Endothelial cell of umbilical vein (primary cell): Measurements from ENCODE around the gene ZNF507. TPM values are rescaled to one million over a fixed set of nuclear protein-coding genes. Genes with fewer than 3 reads are reported as not detected.

ENCODE experiments used
- BruUV-seq: library from RNA; stranded (reverse); fragments of 400-500 nt; replicated peaks from 2 replicates; lab custom pipeline; 2021; lab: Mats Ljungman, UMichigan
- CTCF ChIA-PET: fragments of 300-600, 350-600 bp; sonication (Branson Sonifier 250); formaldehyde crosslinking; loops from one replicate; lab custom pipeline; 2021; ENCODE audit warnings: antibody characterized with exemption, inconsistent platforms; lab: Charles Lee
- POLR2A ChIA-PET: fragments of 300-600, 350-600 bp; sonication (Branson Sonifier 250); formaldehyde crosslinking; loops from one replicate; lab custom pipeline; 2021; ENCODE audit warnings: antibody characterized with exemption, inconsistent platforms; lab: Charles Lee
- DNase-seq: peaks from one replicate; pipeline ENCODE4 v3.0.0-alpha.2; 2011; ENCODE audit warnings: low read depth, low spot score
- FAIRE-seq: peaks from 2 replicates; lab custom pipeline; 2011; peaks lifted over from hg19 to GRCh38; lab: Jason Lieb, UNC
- H2AFZ ChIP-seq: 2 replicates; pipeline ENCODE4 v1.6.0; 2012; ENCODE audit warnings: low read depth, low read length, control low read depth, inconsistent platforms
- H3K27ac ChIP-seq: 2 replicates; pipeline ENCODE4 v1.5.1; 2011; ENCODE audit warnings: low read depth, mild to moderate bottlenecking, control low read depth, low read length, moderate library complexity; ENCODE audit not compliant: insufficient read depth
- H3K27me3 ChIP-seq, 2 experiments: 2 replicates each; pipeline versions ENCODE4 v1.6.0 to v1.6.1; 2011; ENCODE audit warnings: low read length in 2 of 2, mixed read lengths in 1 of 2; ENCODE audit not compliant: control insufficient read depth in 2 of 2, insufficient read depth in 2 of 2
- H3K36me3 ChIP-seq, 2 experiments: 2 replicates in 1 of 2; 3 replicates in 1 of 2; pipeline ENCODE4 v1.5.1; 2011; ENCODE audit warnings: low read length in 2 of 2, mild to moderate bottlenecking in 1 of 2, moderate library complexity in 1 of 2; ENCODE audit not compliant: control insufficient read depth in 2 of 2, insufficient read depth in 2 of 2; ENCODE audit errors: extremely low read depth in 1 of 2
- H3K4me1 ChIP-seq: 3 replicates; pipeline ENCODE4 v1.5.1; 2011; ENCODE audit warnings: mild to moderate bottlenecking, low read length; ENCODE audit not compliant: control insufficient read depth, insufficient read depth; ENCODE audit errors: extremely low read depth
- H3K4me2 ChIP-seq: 2 replicates; pipeline ENCODE4 v1.6.1; 2011; ENCODE audit warnings: low read length, control low read depth, mixed read lengths; ENCODE audit not compliant: insufficient read depth
- H3K4me3 ChIP-seq, 3 experiments: fragments of 200-600 bp in 1 of 3; sonication (generic), shearing (Covaris generic) in 1 of 3; replicated peaks in 1 of 3; 2 replicates each; pipeline ENCODE4 v1.5.1; 2011 to 2016; ENCODE audit warnings: control low read depth in 3 of 3, low read length in 3 of 3, mild to moderate bottlenecking in 2 of 3, inconsistent platforms in 1 of 3, low read depth in 1 of 3, moderate library complexity in 1 of 3; ENCODE audit not compliant: insufficient read depth in 1 of 3
- H3K79me2 ChIP-seq: 2 replicates; pipeline ENCODE4 v1.6.0; 2012; ENCODE audit warnings: low read length, inconsistent platforms; ENCODE audit not compliant: control insufficient read depth, insufficient read depth
- H3K9ac ChIP-seq: replicated peaks from 2 replicates; pipeline ENCODE3; 2011; ENCODE audit warnings: low read length, control low read depth; ENCODE audit not compliant: insufficient read depth; ENCODE audit errors: extremely low read depth
- H3K9me1 ChIP-seq: replicated peaks from 3 replicates; pipeline ENCODE4 v1.6.0; 2011; ENCODE audit warnings: mild to moderate bottlenecking, low read length; ENCODE audit not compliant: control insufficient read depth, insufficient read depth; ENCODE audit errors: extremely low read depth
- H3K9me3 ChIP-seq: replicated peaks from 2 replicates; pipeline ENCODE4 v1.5.1; 2012; ENCODE audit warnings: low read length, inconsistent platforms; ENCODE audit not compliant: control insufficient read depth, insufficient read depth
- H4K20me1 ChIP-seq: replicated peaks from 2 replicates; pipeline ENCODE3; 2011; ENCODE audit warnings: mild to moderate bottlenecking, low read length; ENCODE audit not compliant: control insufficient read depth, insufficient read depth; ENCODE audit errors: extremely low read depth
- CTCF ChIP-seq, 2 donors: IDR thresholded peaks; 1 replicate in 1 of 2; 2 replicates in 1 of 2; pipeline ENCODE4 v1.5.1; 2011; ENCODE audit warnings: low read length in 2 of 2, mild to moderate bottlenecking in 2 of 2, moderate library complexity in 2 of 2, control low read depth in 1 of 2, inconsistent platforms in 1 of 2, low read depth in 1 of 2; ENCODE audit not compliant: insufficient read depth in 1 of 2; ENCODE audit errors: extremely low read depth in 1 of 2
- EZH2 ChIP-seq: IDR thresholded peaks from 2 replicates; pipeline ENCODE4 v1.6.1; 2012; ENCODE audit warnings: borderline replicate concordance, low read depth, mild to moderate bottlenecking, moderate library complexity, low read length, inconsistent platforms; ENCODE audit not compliant: severe bottlenecking
- FOS ChIP-seq: IDR thresholded peaks from 2 replicates; pipeline ENCODE4 v1.6.1; 2011; ENCODE audit warnings: mild to moderate bottlenecking, low read length, moderate library complexity, borderline replicate concordance; ENCODE audit not compliant: insufficient read depth
- GATA2 ChIP-seq: IDR thresholded peaks from 2 replicates; pipeline ENCODE4 v1.7.0; 2011; ENCODE audit warnings: low read depth, mild to moderate bottlenecking, moderate library complexity, mixed read lengths, low read length; ENCODE audit not compliant: insufficient read length, insufficient read depth
- JUN ChIP-seq: IDR thresholded peaks from 2 replicates; pipeline ENCODE4 v1.6.1; 2011; ENCODE audit warnings: borderline replicate concordance, low read depth; ENCODE audit not compliant: insufficient read length, insufficient read depth
- MAX ChIP-seq: IDR thresholded peaks from 2 replicates; pipeline ENCODE4 v1.6.1; 2011; ENCODE audit not compliant: insufficient read depth, insufficient read length
- MYC ChIP-seq: IDR thresholded peaks from one replicate; pipeline ENCODE4 v1.6.1; 2011; ENCODE audit warnings: mild to moderate bottlenecking, low read depth, low read length
- POLR2A ChIP-seq: IDR thresholded peaks from 2 replicates; pipeline ENCODE4 v1.6.1; 2012; ENCODE audit warnings: low read depth, mild to moderate bottlenecking, control low read depth, low read length
- POLR2AphosphoS5 ChIP-seq: IDR thresholded peaks from 2 replicates; pipeline ENCODE4 v1.6.1; 2012; ENCODE audit warnings: low read depth, mild to moderate bottlenecking, control low read depth, low read length, moderate library complexity; ENCODE audit not compliant: insufficient read depth
- dilution Hi-C: fragments of 300-500 bp; cut with MboI; formaldehyde crosslinking; loops from one replicate; pipeline ENCODE4 v1.15.0; 2019; ENCODE audit warnings: low sequenced_read_pairs; ENCODE audit not compliant: extremely low pct_ligation_motif_present
- intact Hi-C: fragments of 100-400 bp; cut with micrococcal nuclease; formaldehyde crosslinking; loops from one replicate; pipeline ENCODE4 v1.10.0; 2022
- polyA plus RNA-seq, 4 experiments: library from polyadenylated mRNA; depleted of rRNA in 3 of 4; stranded (reverse) in 3 of 4; unstranded in 1 of 4; fragments of >200 nt; gene quantifications; 2 replicates each; pipeline versions ENCODE4 v1.2.1 to v1.2.3, GENCODE V29; 2011 to 2012; ENCODE audit warnings: missing spikeins in 1 of 4
- total RNA-seq: library from RNA; stranded (reverse); gene quantifications from 2 replicates; pipeline ENCODE4 v1.2.3, GENCODE V29; 2021

The ZNF507 gene
- total and polyA plus RNA-seq, 2 donors (not counting 3 experiments of a cell fraction or from before 2014, with no cell fraction given) = 6.8 to 23.0 TPM

- H3K4me2 ChIP-seq = no peak overlapping the region
- H3K9ac ChIP-seq = no peak overlapping the region
- H3K79me2 ChIP-seq = peaks cover 56% of the 10 kb centered on the region
- no peak overlapping the region for H2AFZ ChIP-seq
- peaks cover 9% of the 10 kb centered on the region for H4K20me1 ChIP-seq
- intact Hi-C loops = no loop called here
- ChIA-PET POLR2A (no interaction called here), CTCF (no interaction called here)
- H3K4me1 ChIP-seq = no peaks in the 10 kb centered on the region
- BruUV-seq = no TSS peak
- no peak overlapping the region for H3K27ac ChIP-seq
- H3K27me3 ChIP-seq = no peaks in the 10 kb centered on the region
- FAIRE-seq (no peak), DNase-seq (no peak)
- H3K9me1 ChIP-seq = no peaks in the 10 kb centered on the region
- no peak overlapping the region for H3K4me3 ChIP-seq
- peaks cover 2 to 24% of the 10 kb centered on the region in 2 experiments for H3K36me3 ChIP-seq
- dilution Hi-C loops = no loop called here
- TF ChIP-seq POLR2AphosphoS5 (no peak), EZH2 (no peak), CTCF (IDR thresholded peaks at IDR 0.05; ENCODE audit: extremely low read depth in 1 of 2, insufficient read depth in 1 of 2, low read depth in 1 of 2, low read length in 2 of 2) (no peak), JUN (no peak), MYC (no peak), MAX (no peak), FOS (no peak), POLR2A (no peak), GATA2 (no peak)
- H3K9me3 ChIP-seq = no peaks in the 10 kb centered on the region
Observed at GRCh38 chr19:32362318-32362691, 16.9 kb downstream of the ZNF507 start.
